ENCODE measurements around the gene LSS.

DNA sequence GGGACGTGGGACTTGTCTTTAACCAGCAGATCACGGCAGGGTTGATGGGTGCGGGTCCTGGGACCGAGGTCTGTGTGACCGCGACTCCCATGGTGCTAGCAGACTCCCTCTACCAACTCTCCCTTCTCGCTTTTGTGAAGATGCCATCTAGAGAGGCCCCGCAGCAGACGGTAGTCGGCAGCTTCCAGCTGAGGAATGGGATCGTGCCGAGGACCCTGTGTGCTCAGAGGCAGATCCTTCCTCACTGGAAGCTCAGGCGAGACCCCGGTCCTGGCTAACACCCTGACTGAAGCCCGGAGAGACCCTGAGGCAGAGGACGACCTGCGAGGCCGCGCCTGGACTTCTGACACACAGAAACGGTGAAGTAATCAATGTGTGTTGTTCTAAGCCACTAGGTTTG is 31.8 kb downstream of the LSS start:
- TF ChIP-seq CTCF (IDR thresholded peaks at IDR 0.05) (no peak), POLR2A (IDR thresholded peaks at IDR 0.05) (no peak)

All from Peyer's patch (tissue), 4 donors.